ENCODE results near the gene SLCO4A1.

SLCO4A1 gene

GRCh38 chr20:62702895-62703852 is 60.9 kb downstream of the SLCO4A1 start:
- no peak overlapping the region for H2AFZ ChIP-seq (ENCODE audit: low read depth, low read length)
- no peak overlapping the region for H2BK120ac ChIP-seq (ENCODE audit: low read depth, low read length)
- peak overlapping the region; percentile 38 to 86 for H3K18ac ChIP-seq (ENCODE audit: low read depth in 1 of 2, low read length in 2 of 2)
- no peak overlapping the region for H3K4me3 ChIP-seq (ENCODE audit: insufficient read depth in 1 of 2, low read depth in 1 of 2, low read length in 2 of 2)
- peak; percentile 87 for DNase-seq
- no peaks in the 10 kb centered on the region for H3K9me3 ChIP-seq (ENCODE audit: control insufficient read depth, low read length)
- H2BK15ac ChIP-seq (ENCODE audit: low read depth, poor library complexity, severe bottlenecking): no peak overlapping the region
- peak overlapping the region; percentile 27 for H3K27ac ChIP-seq (ENCODE audit: low read length, poor library complexity, severe bottlenecking)
- no peaks in the 10 kb centered on the region for H3K36me3 ChIP-seq (ENCODE audit: control insufficient read depth in 1 of 2, insufficient read depth in 2 of 2, low read depth in 1 of 2, low read length in 2 of 2)
- no peak overlapping the region for H3K4ac ChIP-seq (ENCODE audit: low read depth in 1 of 2, low read length in 2 of 2)
- H3K27me3 ChIP-seq (ENCODE audit: control insufficient read depth in 1 of 2, insufficient read depth in 1 of 2, low read length in 2 of 2): peaks cover 8 to 14% of the 10 kb centered on the region in 2 experiments
- peaks cover 27% of the 10 kb centered on the region for H3K4me1 ChIP-seq (ENCODE audit: control insufficient read depth, insufficient read depth, low read depth, low read length)
- H4K91ac ChIP-seq (ENCODE audit: low read length): no peak overlapping the region
- H2BK12ac ChIP-seq (ENCODE audit: low read length in 2 of 2): no peak overlapping the region
- H3K79me1 ChIP-seq (replicated peaks; ENCODE audit: low read length, poor library complexity, severe bottlenecking): no peaks in the 10 kb centered on the region
- H3K23ac ChIP-seq (ENCODE audit: low read length in 2 of 2): no peak overlapping the region
- H2BK5ac ChIP-seq (ENCODE audit: low read depth, low read length, poor library complexity, severe bottlenecking): no peak overlapping the region
- no peak overlapping the region for H2AK5ac ChIP-seq (ENCODE audit: low read length, severe bottlenecking)
- H3K14ac ChIP-seq (ENCODE audit: low read length in 2 of 2): no peak overlapping the region
- H4K8ac ChIP-seq (ENCODE audit: low read length): no peak overlapping the region
- WGBS: 56% methylated on average over 21 of the region's 25 CpGs
- peak overlapping the region; percentile 46 for H3K9ac ChIP-seq (ENCODE audit: low read length)
- H3K4me2 ChIP-seq (ENCODE audit: low read length, poor library complexity, severe bottlenecking): no peak overlapping the region

DNA sequence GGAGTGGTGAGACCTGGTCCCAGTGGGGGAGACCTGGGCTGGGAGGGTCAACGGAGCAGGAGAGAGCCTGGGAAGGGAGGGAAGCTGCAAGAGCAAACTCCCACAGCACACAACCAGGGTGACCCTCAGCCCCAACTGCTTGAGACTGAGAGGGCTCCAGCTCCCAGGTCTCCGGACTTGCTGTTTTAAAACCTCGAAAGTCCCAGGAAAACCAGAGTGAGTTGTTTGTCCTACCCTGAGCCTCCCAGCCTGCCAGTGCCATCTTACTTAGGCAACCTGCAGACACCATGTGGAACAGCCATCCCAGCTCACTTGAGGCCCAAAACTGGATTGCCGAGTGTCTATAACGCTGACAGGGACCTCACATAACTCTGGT is 61.5 kb downstream of the SLCO4A1 start:
- no peaks in the 10 kb centered on the region for H3K79me1 ChIP-seq (replicated peaks; ENCODE audit: low read length, poor library complexity, severe bottlenecking)
- no peak overlapping the region for H2BK15ac ChIP-seq (ENCODE audit: low read depth, poor library complexity, severe bottlenecking)
- H3K18ac ChIP-seq (ENCODE audit: low read depth in 1 of 2, low read length in 2 of 2): peak overlapping the region; percentile 38 to 86
- peaks cover 9 to 17% of the 10 kb centered on the region in 2 experiments for H3K27me3 ChIP-seq (ENCODE audit: control insufficient read depth in 1 of 2, insufficient read depth in 1 of 2, low read length in 2 of 2)
- H3K23ac ChIP-seq (ENCODE audit: low read length in 2 of 2): no peak overlapping the region
- no peaks in the 10 kb centered on the region for H3K36me3 ChIP-seq (ENCODE audit: control insufficient read depth in 1 of 2, insufficient read depth in 2 of 2, low read depth in 1 of 2, low read length in 2 of 2)
- H3K4me2 ChIP-seq (ENCODE audit: low read length, poor library complexity, severe bottlenecking): no peak overlapping the region
- no peak overlapping the region for H2AK5ac ChIP-seq (ENCODE audit: low read length, severe bottlenecking)
- peak overlapping the region; percentile 27 for H3K27ac ChIP-seq (ENCODE audit: low read length, poor library complexity, severe bottlenecking)
- H3K4me3 ChIP-seq (ENCODE audit: insufficient read depth in 1 of 2, low read depth in 1 of 2, low read length in 2 of 2): no peak overlapping the region
- H3K9ac ChIP-seq (ENCODE audit: low read length): peak overlapping the region; percentile 46
- H3K4ac ChIP-seq (ENCODE audit: low read depth in 1 of 2, low read length in 2 of 2): no peak overlapping the region
- H3K14ac ChIP-seq (ENCODE audit: low read length in 2 of 2): peak overlapping the region in 1 of 2 experiments; percentile 50
- H3K9me3 ChIP-seq (ENCODE audit: control insufficient read depth, low read length): no peaks in the 10 kb centered on the region
- H2BK5ac ChIP-seq (ENCODE audit: low read depth, low read length, poor library complexity, severe bottlenecking): no peak overlapping the region
- H2BK120ac ChIP-seq (ENCODE audit: low read depth, low read length): no peak overlapping the region
- DNase-seq: no peak
- whole genome bisulfite sequencing: 70% methylated on average over 4 of the region's 5 CpGs
- H2BK12ac ChIP-seq (ENCODE audit: low read length in 2 of 2): peak overlapping the region in 1 of 2 experiments; percentile 11
- H2AFZ ChIP-seq (ENCODE audit: low read depth, low read length): no peak overlapping the region
- H4K91ac ChIP-seq (ENCODE audit: low read length): peak overlapping the region; percentile 84
- peak overlapping the region; percentile 56 for H4K8ac ChIP-seq (ENCODE audit: low read length)
- peaks cover 33% of the 10 kb centered on the region for H3K4me1 ChIP-seq (ENCODE audit: control insufficient read depth, insufficient read depth, low read depth, low read length)

- H3K18ac ChIP-seq (ENCODE audit: low read depth in 1 of 2, low read length in 2 of 2): peak overlapping the region in 1 of 2 experiments; percentile 86
- no peak overlapping the region for H2AK5ac ChIP-seq (ENCODE audit: low read length, severe bottlenecking)
- H3K14ac ChIP-seq (ENCODE audit: low read length in 2 of 2): peak overlapping the region in 1 of 2 experiments; percentile 50
- H4K8ac ChIP-seq (ENCODE audit: low read length): no peak overlapping the region
- H3K23ac ChIP-seq (ENCODE audit: low read length in 2 of 2): no peak overlapping the region
- peaks cover 37% of the 10 kb centered on the region for H3K4me1 ChIP-seq (ENCODE audit: control insufficient read depth, insufficient read depth, low read depth, low read length)
- no peak overlapping the region for H3K27ac ChIP-seq (ENCODE audit: low read length, poor library complexity, severe bottlenecking)
- 55% methylated on average over 21 of the region's 21 CpGs for WGBS
- no peaks in the 10 kb centered on the region for H3K9me3 ChIP-seq (ENCODE audit: control insufficient read depth, low read length)
- no peak overlapping the region for H3K4me3 ChIP-seq (ENCODE audit: insufficient read depth in 1 of 2, low read depth in 1 of 2, low read length in 2 of 2)
- H3K36me3 ChIP-seq (ENCODE audit: control insufficient read depth in 1 of 2, insufficient read depth in 2 of 2, low read depth in 1 of 2, low read length in 2 of 2): peaks cover 0 to under 1% of the 10 kb centered on the region in 2 experiments
- H3K27me3 ChIP-seq (ENCODE audit: control insufficient read depth in 1 of 2, insufficient read depth in 1 of 2, low read length in 2 of 2): peaks cover 13 to 21% of the 10 kb centered on the region in 2 experiments
- H3K9ac ChIP-seq (ENCODE audit: low read length): peak overlapping the region; percentile 46
- H3K79me1 ChIP-seq (replicated peaks; ENCODE audit: low read length, poor library complexity, severe bottlenecking): no peaks in the 10 kb centered on the region
- peak overlapping the region; percentile 84 for H4K91ac ChIP-seq (ENCODE audit: low read length)
- peak overlapping the region in 1 of 2 experiments; percentile 11 for H2BK12ac ChIP-seq (ENCODE audit: low read length in 2 of 2)
- peak; percentile 81 for DNase-seq
- H2AFZ ChIP-seq (ENCODE audit: low read depth, low read length): no peak overlapping the region
- no peak overlapping the region for H3K4me2 ChIP-seq (ENCODE audit: low read length, poor library complexity, severe bottlenecking)
- H3K4ac ChIP-seq (ENCODE audit: low read depth in 1 of 2, low read length in 2 of 2): no peak overlapping the region
- H2BK15ac ChIP-seq (ENCODE audit: low read depth, poor library complexity, severe bottlenecking): no peak overlapping the region
- no peak overlapping the region for H2BK5ac ChIP-seq (ENCODE audit: low read depth, low read length, poor library complexity, severe bottlenecking)
- no peak overlapping the region for H2BK120ac ChIP-seq (ENCODE audit: low read depth, low read length)
Observed at GRCh38 chr20:62704341-62704948, 62.1 kb downstream of the SLCO4A1 start.

DNA sequence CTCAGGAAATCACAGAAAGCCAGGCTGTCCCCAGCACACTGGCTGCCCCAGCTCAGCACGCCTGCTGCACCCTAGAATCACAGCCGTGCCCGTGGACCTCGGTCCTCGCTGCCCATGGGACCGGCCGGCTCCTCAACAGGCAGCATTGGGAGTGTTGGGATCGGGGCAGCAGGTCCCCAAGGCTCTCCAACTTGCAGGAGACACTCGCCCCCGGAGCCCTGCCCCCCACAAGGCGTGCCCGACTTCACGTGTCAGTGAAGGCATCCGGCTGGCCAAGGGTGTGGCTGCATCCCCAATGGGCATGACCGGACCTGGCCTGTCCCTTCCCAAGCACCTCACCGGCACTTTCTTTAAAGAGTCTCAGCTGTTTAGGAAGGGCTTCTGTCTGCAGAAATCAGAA is 63.3 kb downstream of the SLCO4A1 start:
- Histone ChIP-seq H2BK15ac (ENCODE audit: low read depth, poor library complexity, severe bottlenecking) (no peak overlapping the region), H3K9me3 (ENCODE audit: control insufficient read depth, low read length) (no peaks in the 10 kb centered on the region), H3K4me2 (ENCODE audit: low read length, poor library complexity, severe bottlenecking) (no peak overlapping the region), H3K14ac (ENCODE audit: low read length in 2 of 2) (no peak overlapping the region), H2BK5ac (ENCODE audit: low read depth, low read length, poor library complexity, severe bottlenecking) (no peak overlapping the region), H3K4me1 (ENCODE audit: control insufficient read depth, insufficient read depth, low read depth, low read length) (peaks cover 40% of the 10 kb centered on the region), H3K4me3 (ENCODE audit: insufficient read depth in 1 of 2, low read depth in 1 of 2, low read length in 2 of 2) (no peak overlapping the region), H3K4ac (ENCODE audit: low read depth in 1 of 2, low read length in 2 of 2) (no peak overlapping the region), H2AK5ac (ENCODE audit: low read length, severe bottlenecking) (no peak overlapping the region), H3K36me3 (ENCODE audit: control insufficient read depth in 1 of 2, insufficient read depth in 2 of 2, low read depth in 1 of 2, low read length in 2 of 2) (peaks cover 0 to 4% of the 10 kb centered on the region in 2 experiments), H3K18ac (ENCODE audit: low read depth in 1 of 2, low read length in 2 of 2) (no peak overlapping the region), H2BK120ac (ENCODE audit: low read depth, low read length) (no peak overlapping the region), H3K27me3 (ENCODE audit: control insufficient read depth in 1 of 2, insufficient read depth in 1 of 2, low read length in 2 of 2) (peaks cover 25 to 33% of the 10 kb centered on the region in 2 experiments), H3K9ac (ENCODE audit: low read length) (no peak overlapping the region), H3K79me1 (replicated peaks; ENCODE audit: low read length, poor library complexity, severe bottlenecking) (no peaks in the 10 kb centered on the region), H4K8ac (ENCODE audit: low read length) (no peak overlapping the region), H4K91ac (ENCODE audit: low read length) (no peak overlapping the region), H2BK12ac (ENCODE audit: low read length in 2 of 2) (no peak overlapping the region), H3K27ac (ENCODE audit: low read length, poor library complexity, severe bottlenecking) (no peak overlapping the region), H2AFZ (ENCODE audit: low read depth, low read length) (no peak overlapping the region), H3K23ac (ENCODE audit: low read length in 2 of 2) (no peak overlapping the region)
- no peak for DNase-seq
- WGBS: 91% methylated on average over 16 of the region's 16 CpGs

Data from mesenchymal stem cell (in vitro differentiated cells and primary cell).